ENCODE results near the gene KCND3.

KCND3 gene

DNA sequence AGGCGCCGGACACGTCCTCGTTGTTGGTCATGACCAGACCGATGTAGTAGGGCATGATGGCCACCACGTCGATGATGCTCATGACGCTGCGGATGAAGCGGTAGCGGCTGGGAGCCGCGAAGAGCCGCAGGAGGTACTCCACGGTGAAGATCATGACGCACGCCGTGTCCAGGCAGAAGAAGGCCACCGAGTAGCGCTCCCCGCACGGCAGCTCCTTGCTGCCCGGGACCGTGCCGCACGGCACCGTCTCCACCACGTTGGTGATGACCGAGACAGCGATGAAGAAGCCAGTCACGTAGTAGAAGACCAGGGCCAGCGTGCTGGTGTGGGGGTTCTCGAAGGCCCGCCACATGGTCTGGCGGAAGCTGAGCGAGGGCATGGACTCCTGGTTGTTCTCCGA, 7.6 kb downstream of the KCND3 start:
- Histone ChIP-seq H3K27me3 (ENCODE audit: control insufficient read depth, low read length) (peaks cover 9% of the 10 kb centered on the region), H3K9me3 (ENCODE audit: control insufficient read depth, insufficient read depth, low read length) (no peaks in the 10 kb centered on the region), H3K27ac (ENCODE audit: low read depth, low read length) (no peak overlapping the region), H3K4me2 (ENCODE audit: low read length) (no peak overlapping the region), H4K20me1 (ENCODE audit: control insufficient read depth, insufficient read depth, low read depth, low read length) (no peaks in the 10 kb centered on the region), H3K36me3 (ENCODE audit: control insufficient read depth, low read length) (no peaks in the 10 kb centered on the region), H3K9me2 (replicated peaks; ENCODE audit: control insufficient read depth, low read length) (no peaks in the 10 kb centered on the region), H3K4me3 (ENCODE audit: low read length) (no peak overlapping the region), H3F3A (ENCODE audit: control insufficient read depth, insufficient read depth) (no peaks in the 10 kb centered on the region), H3K79me2 (ENCODE audit: control insufficient read depth, low read length) (no peaks in the 10 kb centered on the region), H3K4me1 (ENCODE audit: control insufficient read depth, low read length) (no peaks in the 10 kb centered on the region)
- TF ChIP-seq, protein P1, sequence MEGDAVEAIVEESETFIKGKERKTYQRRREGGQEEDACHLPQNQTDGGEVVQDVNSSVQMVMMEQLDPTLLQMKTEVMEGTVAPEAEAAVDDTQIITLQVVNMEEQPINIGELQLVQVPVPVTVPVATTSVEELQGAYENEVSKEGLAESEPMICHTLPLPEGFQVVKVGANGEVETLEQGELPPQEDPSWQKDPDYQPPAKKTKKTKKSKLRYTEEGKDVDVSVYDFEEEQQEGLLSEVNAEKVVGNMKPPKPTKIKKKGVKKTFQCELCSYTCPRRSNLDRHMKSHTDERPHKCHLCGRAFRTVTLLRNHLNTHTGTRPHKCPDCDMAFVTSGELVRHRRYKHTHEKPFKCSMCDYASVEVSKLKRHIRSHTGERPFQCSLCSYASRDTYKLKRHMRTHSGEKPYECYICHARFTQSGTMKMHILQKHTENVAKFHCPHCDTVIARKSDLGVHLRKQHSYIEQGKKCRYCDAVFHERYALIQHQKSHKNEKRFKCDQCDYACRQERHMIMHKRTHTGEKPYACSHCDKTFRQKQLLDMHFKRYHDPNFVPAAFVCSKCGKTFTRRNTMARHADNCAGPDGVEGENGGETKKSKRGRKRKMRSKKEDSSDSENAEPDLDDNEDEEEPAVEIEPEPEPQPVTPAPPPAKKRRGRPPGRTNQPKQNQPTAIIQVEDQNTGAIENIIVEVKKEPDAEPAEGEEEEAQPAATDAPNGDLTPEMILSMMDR (IDR thresholded peaks at IDR 0.05; ENCODE audit: low read depth, low read length, poor library complexity, severe bottlenecking): no peak
- TF ChIP-seq EZH2phosphoT487 (IDR thresholded peaks at IDR 0.05; ENCODE audit: borderline replicate concordance, low read length): no peak

DNA sequence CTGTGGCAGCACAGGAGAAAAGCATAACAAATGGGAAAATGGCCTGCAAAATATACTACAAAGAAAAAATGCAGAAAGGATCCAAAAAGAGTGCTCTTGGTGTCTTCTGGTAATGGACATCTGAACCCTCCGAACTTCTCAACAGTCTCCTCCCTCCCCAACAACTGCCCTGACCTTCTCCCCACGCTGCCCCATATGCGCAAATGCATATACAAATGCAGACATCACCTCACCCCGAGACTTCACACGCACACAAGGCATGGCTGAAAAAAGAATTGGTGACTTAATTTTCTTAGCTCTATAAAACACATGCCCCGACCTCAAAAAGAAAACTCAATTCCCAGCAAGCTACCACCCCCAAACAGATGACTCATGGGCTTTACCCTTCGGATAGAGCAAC, 8.4 kb downstream of the KCND3 start:
- H3K4me3 ChIP-seq (ENCODE audit: low read length): no peak overlapping the region
- TF ChIP-seq EZH2phosphoT487 (IDR thresholded peaks at IDR 0.05; ENCODE audit: borderline replicate concordance, low read length): no peak
- TF ChIP-seq, protein P1 (IDR thresholded peaks at IDR 0.05; ENCODE audit: low read depth, low read length, poor library complexity, severe bottlenecking): no peak
- H3K9me3 ChIP-seq (ENCODE audit: control insufficient read depth, insufficient read depth, low read length): no peaks in the 10 kb centered on the region
- no peaks in the 10 kb centered on the region for H3F3A ChIP-seq (ENCODE audit: control insufficient read depth, insufficient read depth)
- H3K4me2 ChIP-seq (ENCODE audit: low read length): no peak overlapping the region
- H3K79me2 ChIP-seq (ENCODE audit: control insufficient read depth, low read length): no peaks in the 10 kb centered on the region
- no peaks in the 10 kb centered on the region for H3K9me2 ChIP-seq (replicated peaks; ENCODE audit: control insufficient read depth, low read length)
- no peaks in the 10 kb centered on the region for H3K4me1 ChIP-seq (ENCODE audit: control insufficient read depth, low read length)
- H3K36me3 ChIP-seq (ENCODE audit: control insufficient read depth, low read length): no peaks in the 10 kb centered on the region
- no peaks in the 10 kb centered on the region for H4K20me1 ChIP-seq (ENCODE audit: control insufficient read depth, insufficient read depth, low read depth, low read length)
- H3K27ac ChIP-seq (ENCODE audit: low read depth, low read length): no peak overlapping the region
- H3K27me3 ChIP-seq (ENCODE audit: control insufficient read depth, low read length): peaks cover 17% of the 10 kb centered on the region

DNA sequence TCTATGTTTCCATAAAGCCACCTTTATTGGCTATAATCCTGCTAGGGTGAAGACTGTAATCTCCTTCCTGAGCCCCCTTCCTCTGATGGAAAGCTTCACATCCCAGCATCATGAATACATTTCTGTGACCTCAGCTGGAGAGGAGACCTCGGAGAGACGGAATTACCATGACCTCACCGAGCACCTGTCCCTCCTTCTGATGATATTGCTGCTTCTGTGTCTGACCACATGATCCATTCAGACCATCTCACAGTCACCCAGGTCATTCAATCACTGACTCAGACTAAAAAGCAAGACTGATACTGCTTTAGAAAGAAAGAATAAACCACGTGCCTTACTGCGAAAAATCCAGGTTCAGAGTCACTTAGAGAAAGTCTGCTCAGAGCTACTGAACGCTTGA, 8.8 kb downstream of the KCND3 start:
- no peaks in the 10 kb centered on the region for H3K79me2 ChIP-seq (ENCODE audit: control insufficient read depth, low read length)
- H3K36me3 ChIP-seq (ENCODE audit: control insufficient read depth, low read length): no peaks in the 10 kb centered on the region
- H3K4me1 ChIP-seq (ENCODE audit: control insufficient read depth, low read length): no peaks in the 10 kb centered on the region
- H3K4me2 ChIP-seq (ENCODE audit: low read length): no peak overlapping the region
- no peak overlapping the region for H3K27ac ChIP-seq (ENCODE audit: low read depth, low read length)
- no peak overlapping the region for H3K4me3 ChIP-seq (ENCODE audit: low read length)
- no peaks in the 10 kb centered on the region for H3F3A ChIP-seq (ENCODE audit: control insufficient read depth, insufficient read depth)
- H3K27me3 ChIP-seq (ENCODE audit: control insufficient read depth, low read length): peaks cover 17% of the 10 kb centered on the region
- H4K20me1 ChIP-seq (ENCODE audit: control insufficient read depth, insufficient read depth, low read depth, low read length): no peaks in the 10 kb centered on the region
- H3K9me3 ChIP-seq (ENCODE audit: control insufficient read depth, insufficient read depth, low read length): no peaks in the 10 kb centered on the region
- no peaks in the 10 kb centered on the region for H3K9me2 ChIP-seq (replicated peaks; ENCODE audit: control insufficient read depth, low read length)
- no peak for TF ChIP-seq EZH2phosphoT487 (IDR thresholded peaks at IDR 0.05; ENCODE audit: borderline replicate concordance, low read length)
- TF ChIP-seq, protein P1 (IDR thresholded peaks at IDR 0.05; ENCODE audit: low read depth, low read length, poor library complexity, severe bottlenecking): no peak

DNA sequence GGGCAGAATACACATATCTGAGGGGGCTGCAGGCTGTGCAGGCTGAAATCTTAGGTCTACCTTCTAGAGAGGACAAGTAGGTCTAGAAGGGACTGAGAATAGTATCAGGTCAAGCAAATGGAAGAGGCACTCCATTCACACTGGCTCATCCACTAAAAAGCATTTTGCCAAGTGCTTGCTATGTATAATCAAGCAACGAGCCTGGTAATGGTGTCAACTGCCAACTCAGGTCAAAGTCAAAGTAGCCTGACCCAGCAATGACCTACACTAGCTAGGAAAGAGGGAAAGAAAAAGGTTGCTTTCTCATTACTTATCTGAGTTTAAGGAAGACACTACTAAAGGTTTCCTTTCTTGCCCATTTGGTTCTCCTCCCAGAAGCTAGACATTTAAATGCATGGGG, 10.8 kb downstream of the KCND3 start:
- no peaks in the 10 kb centered on the region for H3K9me3 ChIP-seq (ENCODE audit: control insufficient read depth, insufficient read depth, low read length)
- no peak overlapping the region for H3K27ac ChIP-seq (ENCODE audit: low read depth, low read length)
- no peaks in the 10 kb centered on the region for H4K20me1 ChIP-seq (ENCODE audit: control insufficient read depth, insufficient read depth, low read depth, low read length)
- H3K79me2 ChIP-seq (ENCODE audit: control insufficient read depth, low read length): no peaks in the 10 kb centered on the region
- peaks cover 24% of the 10 kb centered on the region for H3K27me3 ChIP-seq (ENCODE audit: control insufficient read depth, low read length)
- H3K4me2 ChIP-seq (ENCODE audit: low read length): no peak overlapping the region
- no peaks in the 10 kb centered on the region for H3K36me3 ChIP-seq (ENCODE audit: control insufficient read depth, low read length)
- H3K9me2 ChIP-seq (replicated peaks; ENCODE audit: control insufficient read depth, low read length): no peaks in the 10 kb centered on the region
- no peaks in the 10 kb centered on the region for H3F3A ChIP-seq (ENCODE audit: control insufficient read depth, insufficient read depth)
- no peaks in the 10 kb centered on the region for H3K4me1 ChIP-seq (ENCODE audit: control insufficient read depth, low read length)
- no peak for TF ChIP-seq EZH2phosphoT487 (IDR thresholded peaks at IDR 0.05; ENCODE audit: borderline replicate concordance, low read length)
- TF ChIP-seq, protein P1 (IDR thresholded peaks at IDR 0.05; ENCODE audit: low read depth, low read length, poor library complexity, severe bottlenecking): no peak
- H3K4me3 ChIP-seq (ENCODE audit: low read length): no peak overlapping the region
